ENCODE measurements around the gene PYGM. TPM values are rescaled to one million over a fixed set of nuclear protein-coding genes. Genes with fewer than 3 reads are reported as not detected.

Gene PYGM
- total and polyA plus RNA-seq, 2 of the 13 experiments (the other 11 are each of a cell fraction or from before 2014, with no cell fraction given) = 0.11 to 0.12 TPM

- H3K4me2 ChIP-seq (ENCODE audit: low read depth, low read length) = no peak overlapping the region
- BruUV-seq (replicated peaks) = no TSS peak
- H3K27me3 ChIP-seq (ENCODE audit: control insufficient read depth in 1 of 2, insufficient read depth in 2 of 2, low read length in 2 of 2) = peaks cover 3 to 37% of the 10 kb centered on the region in 2 experiments; a peak in 4 of 5 replicates
- ATAC-seq (no peak), FAIRE-seq (no peak), DNase-seq (ENCODE audit: low spot score) (no peak)
- no peaks in the 10 kb centered on the region for H3K79me2 ChIP-seq (ENCODE audit: insufficient read depth, low read length)
- H4K20me1 ChIP-seq (ENCODE audit: insufficient read depth, low read length) = no peaks in the 10 kb centered on the region
- WGBS (ENCODE audit: low lambda C conversion rate) = 3% methylated on average over 2 of the region's 2 CpGs
- no peaks in the 10 kb centered on the region for H3K36me3 ChIP-seq (replicated peaks in 1 of 2; ENCODE audit: control insufficient read depth in 1 of 2, insufficient read depth in 2 of 2, low read length in 2 of 2)
- H3K4me3 ChIP-seq (replicated peaks in 1 of 3; ENCODE audit: insufficient read depth in 1 of 3, low read depth in 2 of 3, low read length in 3 of 3) = no peak overlapping the region
- intact Hi-C loops (cut with micrococcal nuclease; ENCODE audit: unreplicated experiment) (no loop called here), in situ Hi-C loops (cut with HindIII; ENCODE audit: extremely low pct_ligation_motif_present, low pct_unique_long_range_greater_than_20kb) (no loop called here)
- no peak overlapping the region for H3K27ac ChIP-seq (ENCODE audit: extremely low read length, insufficient read depth, low read length)
- no peak overlapping the region for H2AFZ ChIP-seq (ENCODE audit: low read length)
- H3K9ac ChIP-seq (ENCODE audit: insufficient read depth, low read depth, low read length) = no peak overlapping the region
- H3K4me1 ChIP-seq (ENCODE audit: insufficient read depth, low read length) = no peaks in the 10 kb centered on the region
- no peaks in the 10 kb centered on the region for H3K9me3 ChIP-seq (ENCODE audit: low read length)
- ChIA-PET POLR2A (no interaction called here), CTCF (ENCODE audit: low intra/inter-chr PET ratio, low total read pairs) (no interaction called here)
- TF ChIP-seq ZNF746 (CRISPR knock-in tag; IDR thresholded peaks at IDR 0.05) (no peak), NFE2 (CRISPR knock-in tag; IDR thresholded peaks at IDR 0.05) (no peak), SYNCRIP (IDR thresholded peaks at IDR 0.05; ENCODE audit: insufficient read depth, low read depth, low read length) (no peak), HNRNPK (IDR thresholded peaks at IDR 0.05; ENCODE audit: low read depth, low read length, poor library complexity, severe bottlenecking) (no peak), SRSF9 (IDR thresholded peaks at IDR 0.05; ENCODE audit: borderline replicate concordance, insufficient read depth, low read depth, low read length, poor library complexity, severe bottlenecking) (no peak), ZNF460 (CRISPR knock-in tag; IDR thresholded peaks at IDR 0.05; ENCODE audit: borderline replicate concordance) (no peak), ZNF607 (CRISPR knock-in tag; IDR thresholded peaks at IDR 0.05; ENCODE audit: borderline replicate concordance) (no peak), ZNF713 (CRISPR knock-in tag; IDR thresholded peaks at IDR 0.05) (no peak), ZNF552 (CRISPR knock-in tag; IDR thresholded peaks at IDR 0.05; ENCODE audit: borderline replicate concordance) (no peak), ZNF317 (CRISPR knock-in tag; IDR thresholded peaks at IDR 0.05) (no peak), GABPA (IDR thresholded peaks at IDR 0.05; ENCODE audit: low read depth, low read length) (no peak), GABPA (CRISPR knock-in tag; IDR thresholded peaks at IDR 0.05; ENCODE audit: low read depth) (no peak), SATB2 (CRISPR knock-in tag; IDR thresholded peaks at IDR 0.05) (no peak), NPAS2 (CRISPR knock-in tag; IDR thresholded peaks at IDR 0.05; ENCODE audit: borderline replicate concordance) (no peak), ZNF790 (CRISPR knock-in tag; IDR thresholded peaks at IDR 0.05; ENCODE audit: borderline replicate concordance) (no peak), NR1H2 (CRISPR knock-in tag; IDR thresholded peaks at IDR 0.05; ENCODE audit: borderline replicate concordance, low read depth) (no peak), ZNF451 (CRISPR knock-in tag; IDR thresholded peaks at IDR 0.05) (no peak)
Measured at GRCh38 chr11:64705501-64705900, 54.3 kb downstream of the PYGM start.

Data from HepG2 (cell line).